Small intestine (tissue), 7 donors: Measurements from ENCODE around the gene DHCR7. TPM values are rescaled to one million over a fixed set of nuclear protein-coding genes. Genes with fewer than 3 reads are reported as not detected.

ENCODE experiments used
- DNase-seq, 2 donors: peaks; one replicate each; pipeline versions ENCODE4 v3.0.0 to v3.0.0-alpha.2; 2013
- FAIRE-seq: peaks from 2 replicates; lab custom pipeline; 2012; peaks lifted over from hg19 to GRCh38; lab: Jason Lieb, UNC
- H3K27ac ChIP-seq, 3 donors: one replicate each; pipeline ENCODE4 v1.5.1; 2013; ENCODE audit warnings: low read length in 2 of 3, mild to moderate bottlenecking in 2 of 3, control low read depth in 1 of 3, inconsistent platforms in 1 of 3, low read depth in 1 of 3, moderate library complexity in 1 of 3
- H3K27me3 ChIP-seq, 3 donors: one replicate each; pipeline ENCODE4 v1.6.1; 2013; ENCODE audit warnings: low read length in 3 of 3, inconsistent platforms in 1 of 3; ENCODE audit not compliant: control insufficient read depth in 3 of 3, insufficient read depth in 3 of 3
- H3K36me3 ChIP-seq, 3 donors: one replicate each; pipeline ENCODE4 v1.6.1; 2013; ENCODE audit warnings: low read length in 3 of 3, inconsistent platforms in 1 of 3, low read depth in 1 of 3, mild to moderate bottlenecking in 1 of 3, moderate library complexity in 1 of 3; ENCODE audit not compliant: control insufficient read depth in 3 of 3, insufficient read depth in 2 of 3
- H3K4me1 ChIP-seq, 3 donors: one replicate each; pipeline ENCODE4 v1.6.1; 2013; ENCODE audit warnings: low read length in 2 of 3, inconsistent platforms in 1 of 3, low read depth in 1 of 3, mild to moderate bottlenecking in 1 of 3, moderate library complexity in 1 of 3; ENCODE audit not compliant: control insufficient read depth in 3 of 3, insufficient read depth in 2 of 3
- H3K4me3 ChIP-seq, 3 donors: one replicate each; pipeline ENCODE4 v1.5.1; 2013; ENCODE audit warnings: low read length in 3 of 3, control low read depth in 1 of 3, inconsistent platforms in 1 of 3, low read depth in 1 of 3, mild to moderate bottlenecking in 1 of 3, moderate library complexity in 1 of 3
- H3K9me3 ChIP-seq, 2 donors: one replicate each; pipeline ENCODE4 v1.6.1; 2013; ENCODE audit warnings: low read depth in 1 of 2, low read length in 1 of 2; ENCODE audit not compliant: control insufficient read depth in 2 of 2, insufficient read depth in 1 of 2
- WGBS, 3 donors: extraction: QIAGEN DNeasy Blood & Tissue Kit; methylation state at CpG; one replicate each; pipeline ENCODE4 v1.1.7; 2013; 5-methylcytosine and 5-hydroxymethylcytosine counted together
- polyA plus RNA-seq, 4 donors: library from polyadenylated mRNA; stranded (reverse) in 3 of 4; unstranded in 1 of 4; fragments of 200-250 nt in 3 of 4; fragments of 120-200 nt in 1 of 4; gene quantifications; one replicate each; pipeline versions ENCODE4 v1.2.1 to v1.2.3, GENCODE V29; 2013
- donor health status: healthy with polysubstance abuse.
- donor health status: control.
- donor health status: control.
- donor health status: Bipolar disorder and iron deficiency.
- donor health status: healthy.

DHCR7 gene
- polyA plus RNA-seq, 4 donors, result 11.6 to 50.5 (median 24.5) TPM

- Histone ChIP-seq H3K27me3 (no peaks in the 10 kb centered on the region), H3K27ac (no peak overlapping the region), H3K36me3 (peaks cover 9 to 68% (median 40%) of the 10 kb centered on the region in 3 donors), H3K4me1 (peaks cover 0 to 7% (median 0%) of the 10 kb centered on the region in 3 donors), H3K9me3 (no peaks in the 10 kb centered on the region), H3K4me3 (no peak overlapping the region)
- FAIRE-seq (no peak), DNase-seq (no peak)
- 90 to 95% (median 90%) methylated on average over 23 of the region's 23 CpGs for WGBS, 3 donors
Measured at GRCh38 chr11:71490044-71490730, 42.0 kb upstream of the DHCR7 start.

GRCh38 chr11:71489311-71490043 is 41.3 kb upstream of the DHCR7 start:
- H3K4me3 ChIP-seq, result no peak overlapping the region
- FAIRE-seq (no peak), DNase-seq (no peak)
- H3K9me3 ChIP-seq, result no peaks in the 10 kb centered on the region
- 71 to 82% (median 77%) methylated on average over 15 of the region's 15 CpGs for WGBS, 3 donors
- H3K4me1 ChIP-seq, result peaks cover 0 to 7% (median 0%) of the 10 kb centered on the region in 3 donors
- peaks cover 9 to 71% (median 44%) of the 10 kb centered on the region in 3 donors for H3K36me3 ChIP-seq
- no peaks in the 10 kb centered on the region for H3K27me3 ChIP-seq
- no peak overlapping the region for H3K27ac ChIP-seq

- FAIRE-seq (no peak), DNase-seq (no peak)
- H3K36me3 ChIP-seq, result peaks cover 9 to 72% (median 43%) of the 10 kb centered on the region in 3 donors
- no peak overlapping the region for H3K4me3 ChIP-seq
- H3K27me3 ChIP-seq, result no peaks in the 10 kb centered on the region
- H3K4me1 ChIP-seq, result peaks cover 0 to 7% (median 0%) of the 10 kb centered on the region in 3 donors
- H3K9me3 ChIP-seq, result no peaks in the 10 kb centered on the region
- no peak overlapping the region for H3K27ac ChIP-seq
- 77 to 91% (median 88%) methylated on average over 6 of the region's 6 CpGs for WGBS, 3 donors
Measured at GRCh38 chr11:71488681-71489270, 40.6 kb upstream of the DHCR7 start.

- Histone ChIP-seq H3K27ac (no peak overlapping the region), H3K9me3 (no peaks in the 10 kb centered on the region), H3K27me3 (no peaks in the 10 kb centered on the region), H3K4me3 (no peak overlapping the region), H3K4me1 (peaks cover 0 to 7% (median 0%) of the 10 kb centered on the region in 3 donors), H3K36me3 (peaks cover 17 to 83% (median 46%) of the 10 kb centered on the region in 3 donors)
- FAIRE-seq (no peak), DNase-seq (no peak)
- WGBS, 3 donors, result 95 to 100% (median 100%) methylated on average over 1 of the region's 1 CpG
Measured at GRCh38 chr11:71486320-71486719, 38.1 kb upstream of the DHCR7 start.

DNA sequence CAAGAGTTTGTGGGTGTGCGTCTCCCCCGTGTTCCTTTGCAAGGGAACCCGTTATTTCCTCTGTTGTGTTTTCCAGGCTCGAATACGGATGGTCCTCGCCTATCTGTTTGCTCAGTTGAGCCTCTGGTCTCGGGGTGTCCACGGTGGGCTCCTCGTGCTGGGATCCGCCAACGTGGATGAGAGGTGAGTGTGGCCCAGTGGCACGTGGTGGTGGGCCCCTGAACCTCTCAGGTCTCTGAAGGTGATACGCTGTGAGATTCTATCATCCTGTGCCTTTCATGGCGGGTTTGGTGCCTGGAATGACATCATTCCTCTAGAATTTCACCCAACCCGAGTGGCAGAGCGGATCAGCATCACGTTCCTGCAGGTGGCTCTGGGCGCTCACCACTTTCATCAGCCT is 37.3 kb upstream of the DHCR7 start:
- 96 to 97% (median 97%) methylated on average over 18 of the region's 18 CpGs for WGBS, 3 donors

DNA sequence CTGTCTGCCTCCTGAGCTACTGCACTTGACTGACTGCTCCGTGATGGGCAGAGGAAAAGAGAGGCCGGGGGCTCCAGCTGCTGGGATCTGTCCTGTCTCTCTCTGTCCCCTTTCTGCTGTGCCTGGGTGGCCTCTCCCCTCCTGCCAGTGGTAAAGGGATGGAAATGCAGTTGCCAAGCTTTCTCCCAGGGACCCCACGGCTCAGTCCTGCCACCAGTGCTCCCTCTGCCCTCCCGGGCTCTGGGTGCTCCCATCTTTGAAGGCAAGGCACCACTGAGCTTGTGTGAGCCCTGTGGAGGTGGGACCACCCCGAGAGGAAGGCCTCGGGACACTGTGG is 36.8 kb upstream of the DHCR7 start:
- 90 to 92% (median 92%) methylated on average over 5 to 6 of the region's 6 CpGs for WGBS, 3 donors
- no peak overlapping the region for H3K27ac ChIP-seq
- H3K4me3 ChIP-seq, result no peak overlapping the region
- no peaks in the 10 kb centered on the region for H3K9me3 ChIP-seq
- FAIRE-seq (no peak), DNase-seq (no peak)
- H3K4me1 ChIP-seq, result peaks cover 0 to 7% (median 0%) of the 10 kb centered on the region in 3 donors
- peaks cover 17 to 83% (median 44%) of the 10 kb centered on the region in 3 donors for H3K36me3 ChIP-seq
- no peaks in the 10 kb centered on the region for H3K27me3 ChIP-seq

More for the DNA sequence above, 37.3 kb upstream of the DHCR7 start:
- Histone ChIP-seq H3K36me3 (peaks cover 17 to 83% (median 45%) of the 10 kb centered on the region in 3 donors), H3K4me3 (no peak overlapping the region), H3K4me1 (peaks cover 0 to 7% (median 0%) of the 10 kb centered on the region in 3 donors), H3K9me3 (no peaks in the 10 kb centered on the region), H3K27ac (no peak overlapping the region), H3K27me3 (no peaks in the 10 kb centered on the region)
- FAIRE-seq, result no peak
- no peak for DNase-seq

DNA sequence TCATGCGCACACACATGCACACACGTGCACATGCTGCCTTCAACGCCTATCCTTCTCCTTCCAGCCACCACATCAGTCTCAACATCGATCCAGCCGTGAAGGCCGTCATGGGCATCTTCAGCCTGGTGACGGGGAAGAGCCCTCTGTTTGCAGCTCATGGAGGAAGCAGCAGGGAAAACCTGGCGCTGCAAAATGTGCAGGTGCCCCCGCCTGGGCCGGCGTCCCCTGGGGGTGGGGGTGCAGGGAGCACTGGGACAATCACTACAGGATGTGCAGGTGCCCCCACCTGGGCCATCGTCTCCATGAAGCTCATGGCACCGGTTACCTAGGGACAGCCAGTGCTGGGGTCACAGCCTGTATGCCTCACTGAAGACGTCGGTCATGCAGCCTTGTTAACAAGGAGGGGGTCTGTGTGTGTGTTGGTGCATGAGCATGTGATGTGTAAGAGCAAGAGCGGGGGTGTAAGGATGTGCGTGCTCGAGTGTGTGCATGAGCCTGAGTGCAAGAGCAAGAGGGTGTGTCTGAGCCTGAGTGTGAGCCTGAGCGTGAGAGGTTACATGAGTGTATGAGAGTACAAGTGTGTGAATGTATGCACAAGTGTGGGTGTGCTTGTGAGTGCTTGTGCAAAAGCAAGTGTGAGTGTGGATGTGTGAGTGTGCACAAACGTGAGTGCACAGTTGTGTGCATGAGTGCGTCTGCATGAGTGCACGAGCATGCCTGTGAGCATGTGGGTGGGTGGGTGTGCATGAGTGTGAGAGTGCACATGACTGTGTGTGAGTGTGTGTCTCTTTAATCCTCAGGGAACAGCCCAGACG is 36.3 kb upstream of the DHCR7 start:
- H3K9me3 ChIP-seq, result no peaks in the 10 kb centered on the region
- DNase-seq (no peak), FAIRE-seq (no peak)
- peaks cover 0 to 7% (median 0%) of the 10 kb centered on the region in 3 donors for H3K4me1 ChIP-seq
- H3K36me3 ChIP-seq, result peaks cover 17 to 82% (median 43%) of the 10 kb centered on the region in 3 donors
- H3K27ac ChIP-seq, result no peak overlapping the region
- 93 to 96% (median 95%) methylated on average over 23 of the region's 23 CpGs for WGBS, 3 donors
- no peaks in the 10 kb centered on the region for H3K27me3 ChIP-seq
- H3K4me3 ChIP-seq, result no peak overlapping the region

DNA sequence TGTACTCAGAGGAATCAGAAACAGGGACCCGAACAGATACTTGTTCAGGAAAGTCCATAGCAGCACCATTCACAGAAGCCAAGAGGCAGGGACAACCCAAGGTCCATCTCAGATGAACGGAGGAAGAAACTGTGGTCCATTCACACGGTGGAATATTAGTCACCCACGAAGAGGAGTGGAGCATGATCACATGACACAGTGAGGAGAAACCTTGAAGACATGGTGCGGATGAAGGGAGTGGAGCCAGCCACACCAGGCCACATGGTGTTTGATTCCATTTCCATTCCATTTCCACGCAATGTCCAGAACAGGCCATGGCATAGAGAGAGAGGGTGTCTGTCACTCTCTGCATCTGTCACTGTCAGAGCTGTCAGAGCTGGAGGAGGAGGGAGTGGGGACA is 35.5 kb upstream of the DHCR7 start:
- H3K9me3 ChIP-seq, result no peaks in the 10 kb centered on the region
- H3K4me3 ChIP-seq, result no peak overlapping the region
- H3K27me3 ChIP-seq, result no peaks in the 10 kb centered on the region
- WGBS, 3 donors, result 95 to 97% (median 96%) methylated on average over 6 of the region's 6 CpGs
- no peak overlapping the region for H3K27ac ChIP-seq
- H3K36me3 ChIP-seq, result peaks cover 20 to 82% (median 44%) of the 10 kb centered on the region in 3 donors
- DNase-seq (no peak), FAIRE-seq (no peak)
- H3K4me1 ChIP-seq, result peaks cover 0 to 7% (median 0%) of the 10 kb centered on the region in 3 donors
